AG10803 (cell line): ENCODE results near the gene KRTAP6-2.

Experiments used
- DNase-seq: peaks from one replicate; pipeline ENCODE4 v3.0.0; 2010; ENCODE audit warnings: low read depth
- H3K4me3 ChIP-seq: 2 replicates; pipeline ENCODE4 v1.5.1; 2011; ENCODE audit warnings: mild to moderate bottlenecking, low read length, control low read depth
- TF ChIP-seq, protein P1 (sequence below): conservative IDR thresholded peaks from 2 replicates; pipeline ENCODE4 v1.5.1; 2011; ENCODE audit warnings: mild to moderate bottlenecking, low read length, control low read depth, inconsistent platforms

KRTAP6-2 gene

GRCh38 chr21:30612132-30612531, 13.4 kb upstream of the KRTAP6-2 start:
- TF ChIP-seq, protein P1, sequence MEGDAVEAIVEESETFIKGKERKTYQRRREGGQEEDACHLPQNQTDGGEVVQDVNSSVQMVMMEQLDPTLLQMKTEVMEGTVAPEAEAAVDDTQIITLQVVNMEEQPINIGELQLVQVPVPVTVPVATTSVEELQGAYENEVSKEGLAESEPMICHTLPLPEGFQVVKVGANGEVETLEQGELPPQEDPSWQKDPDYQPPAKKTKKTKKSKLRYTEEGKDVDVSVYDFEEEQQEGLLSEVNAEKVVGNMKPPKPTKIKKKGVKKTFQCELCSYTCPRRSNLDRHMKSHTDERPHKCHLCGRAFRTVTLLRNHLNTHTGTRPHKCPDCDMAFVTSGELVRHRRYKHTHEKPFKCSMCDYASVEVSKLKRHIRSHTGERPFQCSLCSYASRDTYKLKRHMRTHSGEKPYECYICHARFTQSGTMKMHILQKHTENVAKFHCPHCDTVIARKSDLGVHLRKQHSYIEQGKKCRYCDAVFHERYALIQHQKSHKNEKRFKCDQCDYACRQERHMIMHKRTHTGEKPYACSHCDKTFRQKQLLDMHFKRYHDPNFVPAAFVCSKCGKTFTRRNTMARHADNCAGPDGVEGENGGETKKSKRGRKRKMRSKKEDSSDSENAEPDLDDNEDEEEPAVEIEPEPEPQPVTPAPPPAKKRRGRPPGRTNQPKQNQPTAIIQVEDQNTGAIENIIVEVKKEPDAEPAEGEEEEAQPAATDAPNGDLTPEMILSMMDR = no peak
- no peak overlapping the region for H3K4me3 ChIP-seq
- no peak for DNase-seq

DNA sequence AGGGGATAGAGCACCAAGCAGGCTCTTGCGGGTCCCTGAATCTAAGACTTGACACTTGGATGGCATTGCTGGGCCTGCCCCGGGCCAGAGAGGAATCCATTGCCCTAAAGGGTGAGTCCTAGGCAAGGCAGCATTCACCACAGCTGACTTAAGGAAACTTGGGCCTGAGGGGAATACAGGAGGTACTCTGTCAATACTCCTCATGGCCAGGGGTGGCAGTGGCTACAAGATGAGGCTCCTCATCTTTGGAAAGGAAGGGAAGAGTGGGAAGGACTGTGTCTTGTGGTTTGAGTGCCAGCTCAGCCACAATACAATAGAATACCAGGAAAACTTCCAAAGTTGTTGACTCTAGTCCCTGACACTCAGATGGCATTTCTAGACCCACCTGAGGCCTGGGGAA, 7.3 kb upstream of the KRTAP6-2 start:
- DNase-seq = no peak
- TF ChIP-seq, protein P1 = no peak
- H3K4me3 ChIP-seq = no peak overlapping the region

DNA sequence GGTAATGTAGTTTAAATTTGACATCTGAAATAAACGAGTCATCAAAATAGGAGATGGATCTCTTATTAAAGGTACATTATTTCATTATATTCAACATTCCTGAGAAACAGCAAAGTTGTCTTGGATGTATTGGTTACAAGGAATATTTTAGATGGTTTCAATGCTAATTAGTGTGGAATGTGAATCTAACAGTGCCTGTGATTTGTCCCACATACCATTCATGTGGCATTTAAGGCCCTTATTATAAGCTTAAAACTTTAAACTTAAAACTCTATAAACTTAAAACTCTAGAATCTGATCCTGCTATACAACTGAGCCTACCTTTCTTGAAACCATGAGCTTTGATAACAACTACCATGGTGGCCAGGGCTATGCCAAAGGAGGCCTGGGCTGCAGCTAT, 2.1 kb upstream of the KRTAP6-2 start, which contains the start of gene KRTAP22-1:
Gene KRTAP22-1 (plus strand): TSS at position 301 of the 400 bp plus-strand sequence.
- no peak for DNase-seq
- TF ChIP-seq, protein P1 = no peak
- no peak within 1 kb of the TSS for H3K4me3 ChIP-seq

GRCh38 chr21:30592140-30592539, 6.6 kb downstream of the KRTAP6-2 start, which contains the start of gene KRTAP6-3:
TSS of gene KRTAP6-3 (plus strand) at chr21:30592440. CDS start at chr21:30592446, 6 bp downstream.
- no peak for DNase-seq
- no peak within 1 kb of the TSS for H3K4me3 ChIP-seq
- TF ChIP-seq, protein P1 = no peak

DNA sequence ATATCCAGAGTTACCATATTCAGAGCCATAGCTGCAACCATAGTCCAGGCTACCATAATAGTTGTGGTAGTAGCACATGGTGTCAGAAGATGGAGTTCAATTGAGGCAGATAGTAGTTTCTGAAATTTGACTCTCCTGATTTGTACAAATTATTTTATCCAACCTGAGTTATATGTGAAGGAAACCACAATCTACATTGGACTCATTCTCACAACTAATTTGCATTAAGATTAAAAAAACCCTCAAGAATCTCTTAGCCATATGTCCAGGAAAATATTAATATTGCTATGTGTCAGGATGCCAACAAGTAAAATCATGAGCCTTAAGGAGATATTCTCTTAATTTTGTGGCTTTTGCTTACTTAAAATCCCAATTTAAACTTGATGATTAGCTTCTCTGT, 8.4 kb downstream of the KRTAP6-2 start, which contains the start of gene KRTAP22-2:
Gene KRTAP22-2 (minus strand): TSS at position 101 of the 400 bp plus-strand sequence.
- DNase-seq = no peak
- no peak within 1 kb of the TSS for H3K4me3 ChIP-seq
- TF ChIP-seq, protein P1 = no peak

DNA sequence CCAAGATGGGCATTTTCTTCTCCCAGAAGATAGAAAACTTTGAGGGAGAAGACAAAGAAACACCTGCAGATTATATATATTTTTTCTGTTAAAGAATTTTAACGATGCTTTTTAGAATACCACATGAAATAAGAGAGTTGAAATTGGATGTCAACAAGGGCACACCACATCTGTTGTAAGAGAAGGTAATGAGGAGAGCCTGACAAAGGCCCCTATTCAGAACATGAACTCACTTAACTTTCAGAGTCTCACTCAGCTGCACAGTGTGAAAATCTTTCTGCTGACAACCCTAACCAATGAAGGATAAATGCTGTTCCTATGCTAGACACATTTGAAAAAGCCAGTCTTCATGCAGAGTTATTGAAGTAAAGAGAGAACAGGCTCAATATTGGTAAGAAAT, 15.8 kb downstream of the KRTAP6-2 start:
- no peak for DNase-seq
- TF ChIP-seq, protein P1 = no peak
- H3K4me3 ChIP-seq = no peak overlapping the region

DNA sequence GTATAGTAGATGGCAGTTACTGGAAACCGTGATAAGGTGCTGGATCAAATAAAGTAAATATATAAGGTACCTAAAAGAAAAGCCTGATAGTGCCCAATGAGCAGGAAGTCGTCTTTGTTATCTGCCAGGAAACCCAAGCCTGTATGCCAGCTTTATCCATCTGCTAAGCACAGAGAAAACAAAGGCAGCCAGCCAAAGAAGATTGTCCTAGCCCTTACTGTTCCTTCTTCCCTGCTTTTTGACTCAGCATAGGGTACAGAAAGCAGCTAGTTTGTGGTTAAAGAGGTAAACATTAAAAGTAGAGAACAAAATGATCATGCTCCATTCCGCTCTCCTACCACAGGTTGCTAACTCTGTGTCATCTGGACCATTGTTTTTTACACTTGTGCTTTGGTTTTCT, 18.6 kb downstream of the KRTAP6-2 start:
- no peak for DNase-seq
- no peak overlapping the region for H3K4me3 ChIP-seq
- TF ChIP-seq, protein P1 = no peak
